Measurements from ENCODE around the gene DECR2.

DECR2 gene

GRCh38 chr16:445566-445965 is 43.9 kb downstream of the DECR2 start:
- no peak for DNase-seq

- DNase-seq, result peak; percentile 6 to 45 (median 41)
Measured at GRCh38 chr16:450385-450784, 48.7 kb downstream of the DECR2 start.

DNA sequence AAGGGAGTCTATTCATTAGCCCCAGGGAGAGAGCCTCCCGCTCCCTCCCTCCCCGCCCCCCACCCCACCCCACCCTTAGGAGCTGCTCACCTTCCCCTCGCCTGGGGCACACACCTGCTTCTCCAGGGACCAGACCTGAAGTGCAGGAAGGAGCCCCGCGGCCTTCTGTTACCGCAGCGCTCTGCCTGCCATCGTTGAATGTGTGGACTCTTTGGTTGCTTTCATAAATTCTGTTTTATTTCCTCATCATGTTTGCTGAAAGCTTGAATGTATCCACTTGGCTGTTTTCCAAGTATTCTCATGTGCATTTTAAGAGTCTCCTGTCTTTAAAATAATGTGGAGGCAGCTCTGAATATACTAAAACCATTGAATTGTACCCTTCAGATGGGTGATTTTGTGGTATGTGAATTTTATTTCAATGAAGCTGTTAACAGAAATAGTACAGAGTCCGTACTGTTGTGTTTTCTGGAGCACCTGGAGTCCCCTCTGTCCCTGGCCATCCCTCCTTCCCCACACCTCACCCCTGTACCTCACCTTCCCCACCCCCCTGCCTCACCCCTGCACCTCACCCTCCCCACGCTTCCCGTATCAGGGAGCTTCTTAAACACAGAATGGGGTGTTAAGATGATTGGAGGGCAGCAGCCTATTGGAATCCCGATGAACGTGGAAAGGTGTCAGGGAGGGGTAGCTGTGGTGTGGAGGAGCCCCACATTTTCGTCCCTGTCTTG is 49.3 kb downstream of the DECR2 start:
- DNase-seq, result peak in 1 of 4 experiments; percentile 17

GRCh38 chr16:454397-454940 is 52.8 kb downstream of the DECR2 start:
- DNase-seq, result no peak

GRCh38 chr16:455453-455852 is 53.8 kb downstream of the DECR2 start:
- DNase-seq, result no peak

DNA sequence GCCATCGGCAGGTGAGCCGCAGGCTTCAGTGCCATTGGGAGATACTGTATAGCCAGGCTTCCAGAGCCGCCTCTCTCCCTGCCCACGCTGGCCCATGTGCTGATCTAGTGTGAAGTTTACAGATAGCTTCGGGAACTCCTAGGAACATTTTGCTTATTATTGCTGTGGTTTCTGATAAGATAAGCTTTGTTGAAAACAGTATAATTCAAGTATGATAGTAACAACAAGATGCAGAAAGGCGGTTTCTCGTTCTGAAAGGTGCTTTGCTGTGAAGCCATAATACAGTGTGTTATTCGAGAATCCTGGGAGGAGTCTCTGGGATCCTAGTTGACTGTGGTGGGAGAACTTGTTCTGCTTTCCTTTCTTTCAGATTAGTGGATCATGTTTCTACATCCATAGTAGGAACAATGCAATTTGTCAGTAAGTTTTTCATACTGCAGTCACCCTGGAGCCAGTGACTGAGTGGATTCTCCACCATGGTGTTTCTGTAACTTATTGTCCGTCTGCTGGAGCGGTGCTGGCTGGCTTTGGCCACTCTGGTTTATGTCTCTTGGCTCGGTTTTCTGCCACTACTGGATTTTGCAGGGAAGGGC is 55.3 kb downstream of the DECR2 start:
- DNase-seq, result no peak

DNA sequence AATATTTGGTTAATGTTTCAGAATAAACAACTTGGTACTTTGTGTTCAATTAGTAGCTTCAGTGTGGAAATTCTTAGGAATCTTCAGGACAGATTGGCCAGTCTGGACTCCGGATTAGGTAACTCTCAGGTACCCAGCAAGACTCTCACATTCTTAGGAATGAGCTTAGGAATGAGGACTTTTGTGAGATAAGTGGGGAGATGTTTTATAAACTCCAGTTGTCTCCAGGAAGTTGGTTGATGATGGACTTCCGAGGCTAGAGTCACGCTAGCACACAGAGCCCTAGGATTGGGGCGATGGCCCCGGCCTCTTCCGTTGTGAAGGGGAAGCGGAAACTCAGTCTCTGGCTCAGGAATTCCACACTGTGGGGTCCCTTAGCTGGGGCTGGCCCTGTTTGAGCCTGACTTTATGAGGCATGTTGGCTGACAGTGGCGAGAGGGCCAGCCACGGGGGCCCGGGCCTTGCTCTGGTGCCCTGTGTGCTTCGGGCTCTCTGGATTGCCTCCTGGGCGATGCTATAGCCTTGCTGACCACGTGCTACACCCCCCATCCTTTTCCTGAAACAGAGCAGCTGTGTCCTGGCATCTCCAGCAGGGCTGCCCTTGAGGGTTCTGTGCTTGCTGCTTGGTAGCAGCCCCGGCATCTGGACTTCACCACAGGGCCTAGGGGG is 56.2 kb downstream of the DECR2 start:
- DNase-seq, result peak in 3 of 4 experiments; percentile 6 to 37 (median 31)

GRCh38 chr16:459761-460160 is 58.1 kb downstream of the DECR2 start:
- DNase-seq, result no peak

DNA sequence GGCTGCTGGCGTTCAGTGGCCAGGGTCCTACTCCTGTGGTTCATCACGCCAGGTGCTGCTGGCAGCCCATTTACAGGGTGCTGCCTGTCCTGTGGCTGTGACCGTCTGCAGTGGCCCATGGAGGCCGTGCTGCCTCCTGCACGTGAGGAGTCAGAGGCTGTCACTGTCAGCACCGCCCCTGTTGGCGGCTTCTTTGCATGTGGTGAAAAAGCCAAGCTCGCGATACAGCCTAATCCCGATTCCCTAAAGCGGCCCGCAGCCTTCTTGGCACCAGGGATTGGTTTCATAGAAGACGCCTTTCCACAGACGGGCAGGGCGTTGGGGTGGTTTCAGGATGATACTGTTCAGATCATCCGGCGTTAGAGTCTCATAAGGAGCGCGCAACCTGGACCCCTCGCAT is 59.1 kb downstream of the DECR2 start:
- DNase-seq, result no peak

Data from suppressor macrophage (primary cell).